ENCODE results near the gene PLEKHM1.

GRCh38 chr17:45433159-45433535 lies 57.4 kb downstream of the PLEKHM1 start:
- no peak for TF ChIP-seq EZH2phosphoT487 (IDR thresholded peaks at IDR 0.05; ENCODE audit: insufficient read depth, low read depth)
- no peak for TF ChIP-seq EZH2 (IDR thresholded peaks at IDR 0.05; ENCODE audit: insufficient read depth, poor library complexity, severe bottlenecking)

All from GM23248 (cell line).